GM06990 (cell line): Measurements from ENCODE around the gene ACSS1.

Experiments
- DNase-seq: peaks from one replicate; pipeline ENCODE4 v3.0.0-alpha.2; 2011; ENCODE audit not compliant: insufficient read length; ENCODE audit errors: extremely low read depth
- H3K27me3 ChIP-seq: replicated peaks from 2 replicates; pipeline ENCODE4 v1.6.0; 2011; ENCODE audit warnings: low read length; ENCODE audit not compliant: control insufficient read depth, insufficient read depth
- H3K36me3 ChIP-seq: 2 replicates; pipeline ENCODE4 v1.5.1; 2011; ENCODE audit warnings: low read length; ENCODE audit not compliant: control insufficient read depth, insufficient read depth
- H3K4me3 ChIP-seq: replicated peaks from 2 replicates; pipeline ENCODE4 v1.5.1; 2011; ENCODE audit warnings: low read depth, mild to moderate bottlenecking, control low read depth, low read length
- TF ChIP-seq, protein P1 (sequence below): IDR thresholded peaks from 2 replicates; pipeline ENCODE4 v1.5.1; 2011; ENCODE audit warnings: low read length, control low read depth, mild to moderate bottlenecking, inconsistent platforms; ENCODE audit not compliant: insufficient read depth, poor library complexity, severe bottlenecking

The ACSS1 gene

GRCh38 chr20:24995741-24996448, 62.0 kb downstream of the ACSS1 start:
- H3K36me3 ChIP-seq, result no peaks in the 10 kb centered on the region
- no peak overlapping the region for H3K4me3 ChIP-seq
- no peak for DNase-seq
- TF ChIP-seq, protein P1, sequence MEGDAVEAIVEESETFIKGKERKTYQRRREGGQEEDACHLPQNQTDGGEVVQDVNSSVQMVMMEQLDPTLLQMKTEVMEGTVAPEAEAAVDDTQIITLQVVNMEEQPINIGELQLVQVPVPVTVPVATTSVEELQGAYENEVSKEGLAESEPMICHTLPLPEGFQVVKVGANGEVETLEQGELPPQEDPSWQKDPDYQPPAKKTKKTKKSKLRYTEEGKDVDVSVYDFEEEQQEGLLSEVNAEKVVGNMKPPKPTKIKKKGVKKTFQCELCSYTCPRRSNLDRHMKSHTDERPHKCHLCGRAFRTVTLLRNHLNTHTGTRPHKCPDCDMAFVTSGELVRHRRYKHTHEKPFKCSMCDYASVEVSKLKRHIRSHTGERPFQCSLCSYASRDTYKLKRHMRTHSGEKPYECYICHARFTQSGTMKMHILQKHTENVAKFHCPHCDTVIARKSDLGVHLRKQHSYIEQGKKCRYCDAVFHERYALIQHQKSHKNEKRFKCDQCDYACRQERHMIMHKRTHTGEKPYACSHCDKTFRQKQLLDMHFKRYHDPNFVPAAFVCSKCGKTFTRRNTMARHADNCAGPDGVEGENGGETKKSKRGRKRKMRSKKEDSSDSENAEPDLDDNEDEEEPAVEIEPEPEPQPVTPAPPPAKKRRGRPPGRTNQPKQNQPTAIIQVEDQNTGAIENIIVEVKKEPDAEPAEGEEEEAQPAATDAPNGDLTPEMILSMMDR, result no peak
- no peaks in the 10 kb centered on the region for H3K27me3 ChIP-seq

DNA sequence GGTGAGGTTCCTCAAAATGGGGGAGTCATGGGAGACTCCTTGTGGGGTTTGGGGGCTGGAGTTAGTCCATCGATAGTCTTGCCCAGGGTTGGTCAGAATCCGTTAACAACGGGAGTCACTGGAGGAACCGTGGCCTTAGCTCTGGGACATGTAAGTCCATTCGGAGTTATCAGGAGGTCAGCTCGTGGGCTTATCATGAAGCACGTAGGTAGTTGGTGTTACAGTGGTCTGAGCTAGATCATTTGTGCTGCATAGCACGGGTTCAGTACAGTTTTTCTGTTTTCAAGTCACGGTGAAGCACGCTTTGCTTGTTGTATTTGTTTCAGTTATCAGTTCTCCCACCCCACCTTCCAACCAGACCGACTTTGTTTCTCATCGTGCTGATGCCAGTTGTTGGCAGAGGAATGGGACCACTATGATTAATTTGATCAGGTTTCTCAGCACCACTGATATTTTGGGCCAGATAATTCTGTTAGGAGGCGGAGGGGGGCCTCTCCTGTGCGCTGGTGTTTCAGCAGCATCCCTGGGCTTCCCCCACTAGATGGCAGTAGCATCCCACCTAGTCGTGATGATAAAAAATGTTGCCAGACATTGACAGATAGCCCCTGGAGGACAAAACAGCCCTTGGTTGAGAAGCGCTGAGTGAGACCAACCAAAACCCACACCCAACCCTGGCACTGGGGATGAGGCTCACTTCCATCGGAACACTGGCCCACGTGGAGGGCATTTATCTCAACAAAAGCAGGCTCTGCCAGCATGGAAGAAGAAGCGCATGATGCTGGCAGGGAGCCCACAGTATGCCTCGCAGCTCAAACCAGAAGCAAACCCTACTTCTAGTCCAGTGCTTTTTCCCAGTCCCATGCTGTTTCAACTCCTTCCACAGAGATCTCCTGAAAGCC, 63.2 kb downstream of the ACSS1 start:
- Histone ChIP-seq H3K36me3 (no peaks in the 10 kb centered on the region), H3K4me3 (no peak overlapping the region), H3K27me3 (no peaks in the 10 kb centered on the region)
- peak; percentile 50 for DNase-seq
- TF ChIP-seq, protein P1, result peak; percentile 87

DNA sequence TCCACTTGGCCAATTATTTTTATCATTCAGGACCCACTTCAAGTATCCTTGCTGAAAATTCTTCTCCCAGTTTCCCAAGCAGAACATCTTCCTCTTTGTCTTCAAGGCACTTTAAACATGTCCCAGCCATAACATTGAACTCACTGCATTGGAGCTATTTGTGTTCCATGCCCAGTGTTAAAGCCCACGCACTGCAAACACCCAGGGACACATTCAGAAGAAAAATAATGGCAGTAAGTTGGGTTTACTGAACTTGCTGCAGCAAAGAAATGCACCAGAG, 63.8 kb downstream of the ACSS1 start:
- H3K36me3 ChIP-seq, result no peaks in the 10 kb centered on the region
- no peak for DNase-seq
- TF ChIP-seq, protein P1, result no peak
- H3K4me3 ChIP-seq, result no peak overlapping the region
- H3K27me3 ChIP-seq, result no peaks in the 10 kb centered on the region

GRCh38 chr20:24993337-24994185, 64.4 kb downstream of the ACSS1 start:
- no peak for DNase-seq
- Histone ChIP-seq H3K4me3 (peak overlapping the region; percentile 96), H3K27me3 (no peaks in the 10 kb centered on the region), H3K36me3 (no peaks in the 10 kb centered on the region)
- TF ChIP-seq, protein P1, result no peak

- H3K4me3 ChIP-seq, result peak within 1 kb of the TSS; percentile 96
- no peaks in the 10 kb centered on the region for H3K27me3 ChIP-seq
- H3K36me3 ChIP-seq, result no peaks in the 10 kb centered on the region
- peak; percentile 95 for DNase-seq
- TF ChIP-seq, protein P1, result no peak
Observed at GRCh38 chr20:24992487-24993205, 65.3 kb downstream of the ACSS1 start, which contains the start of gene APMAP. TSS of gene APMAP (minus strand) at chr20:24992751. CDS start at chr20:24992688, 63 bp downstream.
